Psoas muscle (tissue), 8 donors: ENCODE data around the gene LRRC37A. TPM values are rescaled to one million over a fixed set of nuclear protein-coding genes. Genes with fewer than 3 reads are reported as not detected.
"Not testable (repeated sequence)": the region's sequence is repeated elsewhere in the genome, so short reads cannot be mapped to it uniquely, and the experiment has no call there.

ENCODE experiments used
- ATAC-seq, 4 donors: fragments of 200-7000 bp; cut with Tn5 transposase; one replicate each; pipeline ENCODE4 v1.9.1; 2020; ENCODE audit warnings: moderate library complexity in 3 of 4, mild to moderate bottlenecking in 2 of 4
- DNase-seq, 2 donors: peaks; one replicate each; pipeline ENCODE4 v3.0.0-alpha.2; 2020
- H3K27ac ChIP-seq: fragments of 200-600 bp; one replicate; pipeline ENCODE4 v1.8.0; 2022
- H3K27me3 ChIP-seq, 3 donors: fragments of 200-600 bp in 1 of 3; one replicate each; pipeline versions ENCODE4 v1.6.1 to v1.8.0; 2013 to 2022; ENCODE audit warnings: low read length in 2 of 3, mild to moderate bottlenecking in 2 of 3, moderate library complexity in 1 of 3; ENCODE audit not compliant: insufficient read depth in 3 of 3
- H3K36me3 ChIP-seq, 2 donors: fragments of 200-600 bp in 1 of 2; one replicate each; pipeline versions ENCODE4 v1.6.1 to v1.8.0; 2013 to 2022; ENCODE audit warnings: low read depth in 1 of 2, mild to moderate bottlenecking in 1 of 2, moderate library complexity in 1 of 2; ENCODE audit not compliant: insufficient read depth in 1 of 2
- H3K4me1 ChIP-seq: fragments of 200-600 bp; one replicate; pipeline ENCODE4 v1.8.0; 2022
- H3K4me3 ChIP-seq: fragments of 200-600 bp; one replicate; pipeline ENCODE4 v1.8.0; 2022; ENCODE audit warnings: mild to moderate bottlenecking
- H3K9me3 ChIP-seq: fragments of 200-600 bp; one replicate; pipeline ENCODE4 v1.8.0; 2022
- CTCF ChIP-seq: fragments of 200-600 bp; IDR thresholded peaks from one replicate; pipeline ENCODE4 v1.8.0; 2022; ENCODE audit warnings: antibody characterized with exemption
- WGBS, 3 donors: extraction: QIAGEN DNeasy Blood & Tissue Kit; methylation state at CpG; one replicate each; pipeline versions ENCODE4 v1.1.6 to v1.1.7; 2013; 5-methylcytosine and 5-hydroxymethylcytosine counted together
- intact Hi-C, 2 donors: fragments of 100-400 bp; cut with DNase I; formaldehyde crosslinking; loops; one replicate each; pipeline versions ENCODE4 v1.11.0 to v1.14.2; 2022
- polyA plus RNA-seq, 3 donors: library from polyadenylated mRNA; stranded (reverse); fragments of 200-250 nt; gene quantifications; one replicate each; pipeline ENCODE4 v1.2.3, GENCODE V29; 2013
- total RNA-seq, 4 donors: library from RNA; stranded (reverse); fragmentation: NEBNext Ultra II Directional in 2 of 4; extraction: Animal tissue kit (Norgen Biotek cat#: 25700) in 2 of 4; gene quantifications; one replicate each; pipeline versions ENCODE4 v1.2.1 to v1.2.4, GENCODE V29; 2021 to 2023
- donor health status: healthy with polysubstance abuse.
- donor health status: DM: no; HTN: no; CAD: no; lungs with moderate emphysema.
- donor health status: Bipolar disorder and iron deficiency.
- donor health status: healthy.
- donor health status: DM: yes; HTN: yes; CAD: no.
- donor health status: DM: no; HTN: no; CAD: no.
- donor health status: DM: no; HTN: no; CAD: no.
- donor health status: DM: yes; HTN: yes; CAD: no.

LRRC37A gene
- total and polyA plus RNA-seq, 7 donors: 0.17 to 3.0 (median 0.84) TPM

- H3K9me3 ChIP-seq: no peaks in the 10 kb centered on the region
- no peak overlapping the region for H3K27ac ChIP-seq
- 77% methylated on average over 6 of the region's 6 CpGs for WGBS, 3 donors
- intact Hi-C loops: loop anchor here in 1 of 2 donors (10.0 kb wide), 1 partner anchor 699 kb away; no protein-coding TSS in a partner anchor
- H3K27me3 ChIP-seq: no peaks in the 10 kb centered on the region
- DNase-seq (no peak), ATAC-seq (no peak)
- H3K4me1 ChIP-seq: no peaks in the 10 kb centered on the region
- no peak for TF ChIP-seq CTCF
- no peaks in the 10 kb centered on the region for H3K36me3 ChIP-seq
- no peak overlapping the region for H3K4me3 ChIP-seq
Measured at GRCh38 chr17:46273541-46274236, 21.2 kb upstream of the LRRC37A start.

DNA sequence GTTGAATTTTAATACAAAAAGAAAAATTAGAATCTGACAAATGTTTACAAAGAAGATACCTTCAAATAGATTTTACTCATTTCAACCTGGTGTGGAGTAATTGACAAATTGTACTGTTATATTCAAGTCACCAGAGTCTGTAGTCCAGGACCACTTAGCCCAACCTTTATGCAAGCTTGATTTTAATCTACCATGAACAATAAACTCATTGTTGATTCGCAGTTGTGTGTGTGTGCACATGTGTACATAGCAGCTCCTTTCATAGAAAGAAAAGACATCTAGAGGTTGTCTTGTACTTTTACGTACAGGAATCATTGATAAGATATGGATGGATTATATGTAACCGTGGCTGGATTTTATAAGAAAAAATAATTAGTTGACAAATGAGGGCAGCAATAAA lies 20.7 kb upstream of the LRRC37A start:
- Histone ChIP-seq H3K4me1 (no peaks in the 10 kb centered on the region), H3K36me3 (no peaks in the 10 kb centered on the region), H3K4me3 (no peak overlapping the region), H3K27ac (no peak overlapping the region), H3K27me3 (no peaks in the 10 kb centered on the region), H3K9me3 (no peaks in the 10 kb centered on the region)
- no peak for ATAC-seq
- no peak for TF ChIP-seq CTCF
- intact Hi-C loops: loop anchor here in 1 of 2 donors (10.0 kb wide), 1 partner anchor 699 kb away; no protein-coding TSS in a partner anchor
- 78 to 84% (median 83%) methylated on average over 3 of the region's 3 CpGs for WGBS, 3 donors
- no peak for DNase-seq

GRCh38 chr17:46276728-46277479 lies 18.0 kb upstream of the LRRC37A start:
- peak in 1 of 4 donors; percentile 26 for ATAC-seq
- H3K27ac ChIP-seq, H3K9me3 ChIP-seq, DNase-seq, H3K4me3 ChIP-seq, H3K4me1 ChIP-seq, H3K36me3 ChIP-seq, H3K27me3 ChIP-seq: not testable (repeated sequence)
- intact Hi-C loops: loop anchor here in 1 of 2 donors (10.0 kb wide), 1 partner anchor 702 kb away; no protein-coding TSS in a partner anchor
- 73 to 86% (median 84%) methylated on average over 3 of the region's 3 CpGs for WGBS, 3 donors

DNA sequence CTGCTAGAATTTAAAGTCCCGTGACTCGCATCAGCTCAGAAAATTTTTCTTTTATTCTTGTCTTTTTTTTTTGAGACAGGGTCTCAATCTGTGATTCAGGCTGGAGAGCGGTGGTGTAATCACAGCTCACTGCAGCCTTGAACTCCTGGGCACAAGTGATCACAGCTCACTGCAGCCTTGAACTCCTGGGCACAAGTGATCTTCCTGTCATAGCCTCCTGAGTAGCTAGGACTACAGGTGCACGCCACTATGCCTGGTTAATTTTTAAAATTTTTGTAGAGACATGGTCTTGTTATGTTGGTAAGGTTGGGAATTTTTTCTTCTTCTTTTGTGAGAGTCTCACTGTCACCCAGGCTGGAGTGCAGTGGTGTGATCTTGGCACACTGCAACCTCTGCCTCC lies 13.6 kb upstream of the LRRC37A start:
- H3K36me3 ChIP-seq, H3K4me3 ChIP-seq, DNase-seq, H3K27me3 ChIP-seq, ATAC-seq, intact Hi-C loops, H3K4me1 ChIP-seq, H3K9me3 ChIP-seq, H3K27ac ChIP-seq: not testable (repeated sequence)
- 91 to 93% (median 92%) methylated on average over 4 of the region's 4 CpGs for WGBS, 3 donors

GRCh38 chr17:46282635-46283034 lies 12.3 kb upstream of the LRRC37A start:
- DNase-seq, H3K27ac ChIP-seq, ATAC-seq, H3K4me3 ChIP-seq, H3K27me3 ChIP-seq, H3K4me1 ChIP-seq, intact Hi-C loops, H3K9me3 ChIP-seq, H3K36me3 ChIP-seq: not testable (repeated sequence)
- 91 to 95% (median 91%) methylated on average over 10 to 12 of the region's 12 CpGs for WGBS, 3 donors

- intact Hi-C loops: not testable (repeated sequence)
Measured at GRCh38 chr17:46284467-46284866, 10.5 kb upstream of the LRRC37A start.

DNA sequence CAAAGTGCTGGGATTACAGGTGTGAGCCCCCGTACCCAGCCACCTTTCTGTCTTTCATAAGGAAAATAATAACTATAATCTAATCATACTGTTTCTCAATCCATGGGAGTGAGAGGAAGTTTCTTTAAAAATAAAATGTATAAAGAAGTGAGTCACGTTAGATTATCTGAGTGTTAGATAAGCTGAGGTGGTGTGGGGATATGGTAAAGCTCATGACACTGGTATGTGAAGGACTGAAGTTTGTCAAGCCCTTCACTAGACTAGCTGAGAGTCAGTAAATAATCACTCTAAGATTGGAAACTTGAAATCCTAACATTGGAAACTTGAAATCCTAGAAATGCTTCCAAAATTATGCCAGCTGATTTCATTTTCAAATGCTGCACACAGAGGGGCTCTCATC lies 9.4 kb upstream of the LRRC37A start:
- H3K27ac ChIP-seq, H3K4me1 ChIP-seq, DNase-seq, H3K27me3 ChIP-seq, H3K4me3 ChIP-seq, H3K9me3 ChIP-seq, intact Hi-C loops, H3K36me3 ChIP-seq, ATAC-seq: not testable (repeated sequence)
- 88 to 96% (median 92%) methylated on average over 2 of the region's 2 CpGs for WGBS, 3 donors

More at GRCh38 chr17:46284467-46284866, 10.5 kb upstream of the LRRC37A start:
- not testable (repeated sequence) for H3K27ac ChIP-seq, H3K4me3 ChIP-seq, DNase-seq, H3K4me1 ChIP-seq, H3K36me3 ChIP-seq, H3K27me3 ChIP-seq, H3K9me3 ChIP-seq, ATAC-seq
- 73% methylated on average over 1 of the region's 1 CpG; no CpG with 5 or more reads in 2 of the 3 donors for WGBS, 3 donors
